GM12872 (cell line): ENCODE measurements around the gene OR9I1.

Source experiments
- TF ChIP-seq, protein P1 (sequence below): IDR thresholded peaks from 3 replicates; pipeline ENCODE4 v1.5.1; 2011; ENCODE audit warnings: low read depth, mild to moderate bottlenecking, low read length, moderate library complexity; ENCODE audit not compliant: insufficient read depth

OR9I1 gene

DNA sequence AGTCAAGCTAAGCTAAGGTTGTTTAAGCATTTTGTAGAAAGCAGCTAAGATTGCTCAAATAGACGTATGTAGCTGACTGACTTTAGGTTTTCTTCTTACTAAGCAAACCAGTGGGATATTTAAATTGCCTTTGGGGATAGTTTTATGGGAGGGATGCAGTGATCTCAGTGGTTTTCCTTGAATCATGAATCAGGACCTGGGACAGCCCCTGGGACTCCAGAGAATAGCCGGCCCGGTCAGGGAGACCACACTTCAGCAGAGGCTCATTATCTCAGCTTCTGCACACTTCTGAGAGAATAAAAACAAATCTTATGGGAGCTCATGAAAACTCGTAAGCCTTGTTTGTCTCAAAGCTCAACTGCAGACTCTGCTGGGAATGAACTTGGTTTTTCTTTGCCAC lies at the start of gene OR9I1:
Gene OR9I1 (minus strand): TSS at position 62 of the 400 bp plus-strand sequence. CDS start 6,086 bp downstream, outside the sequence.
- TF ChIP-seq, protein P1, sequence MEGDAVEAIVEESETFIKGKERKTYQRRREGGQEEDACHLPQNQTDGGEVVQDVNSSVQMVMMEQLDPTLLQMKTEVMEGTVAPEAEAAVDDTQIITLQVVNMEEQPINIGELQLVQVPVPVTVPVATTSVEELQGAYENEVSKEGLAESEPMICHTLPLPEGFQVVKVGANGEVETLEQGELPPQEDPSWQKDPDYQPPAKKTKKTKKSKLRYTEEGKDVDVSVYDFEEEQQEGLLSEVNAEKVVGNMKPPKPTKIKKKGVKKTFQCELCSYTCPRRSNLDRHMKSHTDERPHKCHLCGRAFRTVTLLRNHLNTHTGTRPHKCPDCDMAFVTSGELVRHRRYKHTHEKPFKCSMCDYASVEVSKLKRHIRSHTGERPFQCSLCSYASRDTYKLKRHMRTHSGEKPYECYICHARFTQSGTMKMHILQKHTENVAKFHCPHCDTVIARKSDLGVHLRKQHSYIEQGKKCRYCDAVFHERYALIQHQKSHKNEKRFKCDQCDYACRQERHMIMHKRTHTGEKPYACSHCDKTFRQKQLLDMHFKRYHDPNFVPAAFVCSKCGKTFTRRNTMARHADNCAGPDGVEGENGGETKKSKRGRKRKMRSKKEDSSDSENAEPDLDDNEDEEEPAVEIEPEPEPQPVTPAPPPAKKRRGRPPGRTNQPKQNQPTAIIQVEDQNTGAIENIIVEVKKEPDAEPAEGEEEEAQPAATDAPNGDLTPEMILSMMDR, result no peak

DNA sequence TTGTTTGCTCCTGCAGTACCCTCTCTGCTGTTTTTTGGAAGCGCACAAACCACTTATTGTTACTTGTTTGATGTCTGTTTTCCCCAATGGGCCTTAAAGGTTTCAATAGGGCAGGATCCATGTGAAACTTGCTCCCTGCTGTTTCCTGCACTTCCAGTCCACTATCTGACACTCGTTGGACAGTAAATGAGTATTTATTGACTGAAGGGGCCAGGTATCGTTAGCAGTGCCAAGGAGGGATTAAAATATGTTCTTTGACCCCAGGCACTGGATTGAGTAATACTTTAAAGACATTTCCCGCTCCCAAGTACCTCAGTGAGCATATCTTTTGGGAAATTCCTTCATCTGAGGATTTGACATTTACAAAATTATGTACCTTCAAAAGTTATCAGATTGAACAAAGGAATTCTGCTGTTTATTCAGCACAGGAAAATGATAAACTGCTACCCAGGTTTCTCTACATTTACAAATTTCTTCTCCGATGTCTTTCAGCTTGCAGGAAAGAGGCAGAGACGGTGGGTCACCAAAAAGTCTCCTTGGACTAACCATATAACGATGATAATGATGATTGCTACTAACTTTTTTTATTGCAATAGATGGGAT lies 40.3 kb upstream of the OR9I1 start:
- TF ChIP-seq, protein P1, result no peak

DNA sequence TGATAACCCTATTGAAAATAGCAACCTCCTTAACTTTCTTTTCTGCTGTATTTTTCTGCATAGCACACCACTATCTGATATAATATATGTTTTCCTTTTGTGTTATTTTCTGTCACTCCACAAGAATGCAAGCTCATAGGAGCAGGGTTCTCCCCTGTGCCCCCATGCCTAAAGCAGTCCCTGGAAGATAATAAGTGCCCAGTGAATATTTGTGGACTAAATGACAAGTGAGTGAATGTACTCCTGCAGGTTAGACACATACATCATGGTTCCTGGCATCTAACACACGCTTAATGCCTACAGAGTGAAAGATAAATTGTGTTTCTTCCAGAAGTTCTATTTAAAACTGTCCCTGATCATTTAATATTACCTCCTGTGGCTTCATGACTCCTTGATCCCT lies 39.7 kb upstream of the OR9I1 start:
- TF ChIP-seq, protein P1, result no peak

DNA sequence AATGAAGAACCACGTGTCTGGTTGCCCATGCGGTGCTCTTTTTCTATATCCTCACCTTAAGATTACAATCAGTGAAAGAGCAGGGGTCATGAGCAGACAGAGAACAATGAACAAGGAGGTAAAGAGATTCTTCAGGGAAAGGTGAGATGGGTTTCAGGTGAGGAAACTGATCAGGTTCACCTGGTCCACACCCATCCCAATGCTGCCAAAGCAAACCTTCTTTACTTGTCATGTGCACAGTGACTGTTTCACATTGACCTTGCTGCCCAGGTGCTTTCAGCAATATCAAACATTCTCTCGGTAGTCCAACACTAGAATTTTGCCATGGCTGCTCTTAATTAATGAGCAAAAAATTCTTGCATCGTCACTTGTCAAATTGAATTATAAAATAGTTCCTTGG lies 39.1 kb upstream of the OR9I1 start:
- TF ChIP-seq, protein P1, result no peak

GRCh38 chr11:58152781-58153180 lies 27.5 kb upstream of the OR9I1 start:
- TF ChIP-seq, protein P1, result no peak

GRCh38 chr11:58142761-58143160 lies 17.4 kb upstream of the OR9I1 start:
- TF ChIP-seq, protein P1, result no peak

DNA sequence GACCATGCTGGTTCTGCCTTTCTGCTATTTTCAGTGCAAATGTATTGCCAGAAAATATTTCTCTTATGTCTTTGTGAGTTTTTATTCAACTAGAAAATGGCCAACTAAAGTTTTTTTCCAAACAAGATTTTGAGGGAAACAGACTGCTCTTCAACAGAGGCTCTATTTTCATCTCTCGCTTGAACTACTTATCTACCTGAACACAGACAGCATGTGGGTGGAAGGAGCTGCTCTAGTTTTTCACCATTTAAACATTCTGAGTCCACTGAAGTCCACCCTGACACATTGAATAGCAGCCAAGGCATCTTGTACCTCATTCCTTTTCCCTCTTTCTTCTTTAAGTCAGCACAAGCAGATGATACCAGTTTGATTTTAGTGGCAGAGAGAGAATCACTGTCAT lies 9.8 kb upstream of the OR9I1 start:
- TF ChIP-seq, protein P1, result no peak
